ENCODE measurements around the gene PTDSS2. TPM values are rescaled to one million over a fixed set of nuclear protein-coding genes. Genes with fewer than 3 reads are reported as not detected.

Gene PTDSS2
- total and polyA plus RNA-seq, 9 of the 15 experiments (the other 6 are each of a cell fraction or from before 2014, with no cell fraction given) = 0.45 to 53.9 (median 17.2) TPM

GRCh38 chr11:496834-497564 is 46.9 kb downstream of the PTDSS2 start (continued):
- TF ChIP-seq SREBF2 (CRISPR knock-in tag; IDR thresholded peaks at IDR 0.05) (no peak), ZNF780A (CRISPR knock-in tag; IDR thresholded peaks at IDR 0.05) (no peak), ID3 (CRISPR knock-in tag; IDR thresholded peaks at IDR 0.05) (no peak), ID3 (tag; IDR thresholded peaks at IDR 0.05) (no peak), ZNF184 (CRISPR knock-in tag; IDR thresholded peaks at IDR 0.05) (no peak), ARID2 (IDR thresholded peaks at IDR 0.05) (no peak), MLLT1 (IDR thresholded peaks at IDR 0.05) (no peak), GATAD2B (IDR thresholded peaks at IDR 0.05; ENCODE audit: borderline replicate concordance) (no peak), CSDE1 (IDR thresholded peaks at IDR 0.05) (no peak), POLR2A (conservative IDR thresholded peaks at IDR 0.05) (no peak), C11orf30 (IDR thresholded peaks at IDR 0.05; ENCODE audit: low read depth) (no peak), ZNF3 (CRISPR knock-in tag; IDR thresholded peaks at IDR 0.05) (no peak), EHMT2 (IDR thresholded peaks at IDR 0.05) (no peak), POLR2H (tag; IDR thresholded peaks at IDR 0.05; ENCODE audit: low read depth) (no peak), E2F4 (CRISPR knock-in tag; IDR thresholded peaks at IDR 0.05; ENCODE audit: low read depth) (peak; percentile 67; the same call in 1 of the 2 replicates), BHLHE40 (IDR thresholded peaks at IDR 0.05; ENCODE audit: low read length) (no peak)
- TF ChIP-seq, protein P1, sequence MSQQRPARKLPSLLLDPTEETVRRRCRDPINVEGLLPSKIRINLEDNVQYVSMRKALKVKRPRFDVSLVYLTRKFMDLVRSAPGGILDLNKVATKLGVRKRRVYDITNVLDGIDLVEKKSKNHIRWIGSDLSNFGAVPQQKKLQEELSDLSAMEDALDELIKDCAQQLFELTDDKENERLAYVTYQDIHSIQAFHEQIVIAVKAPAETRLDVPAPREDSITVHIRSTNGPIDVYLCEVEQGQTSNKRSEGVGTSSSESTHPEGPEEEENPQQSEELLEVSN (IDR thresholded peaks at IDR 0.05; ENCODE audit: borderline replicate concordance in 1 of 2, extremely low read depth in 1 of 2, insufficient read depth in 1 of 2, insufficient read length in 1 of 2, low read depth in 1 of 2, low read length in 1 of 2, poor library complexity in 1 of 2, severe bottlenecking in 1 of 2) = peak; percentile 46 to 78
- TF ChIP-seq, protein P2, sequence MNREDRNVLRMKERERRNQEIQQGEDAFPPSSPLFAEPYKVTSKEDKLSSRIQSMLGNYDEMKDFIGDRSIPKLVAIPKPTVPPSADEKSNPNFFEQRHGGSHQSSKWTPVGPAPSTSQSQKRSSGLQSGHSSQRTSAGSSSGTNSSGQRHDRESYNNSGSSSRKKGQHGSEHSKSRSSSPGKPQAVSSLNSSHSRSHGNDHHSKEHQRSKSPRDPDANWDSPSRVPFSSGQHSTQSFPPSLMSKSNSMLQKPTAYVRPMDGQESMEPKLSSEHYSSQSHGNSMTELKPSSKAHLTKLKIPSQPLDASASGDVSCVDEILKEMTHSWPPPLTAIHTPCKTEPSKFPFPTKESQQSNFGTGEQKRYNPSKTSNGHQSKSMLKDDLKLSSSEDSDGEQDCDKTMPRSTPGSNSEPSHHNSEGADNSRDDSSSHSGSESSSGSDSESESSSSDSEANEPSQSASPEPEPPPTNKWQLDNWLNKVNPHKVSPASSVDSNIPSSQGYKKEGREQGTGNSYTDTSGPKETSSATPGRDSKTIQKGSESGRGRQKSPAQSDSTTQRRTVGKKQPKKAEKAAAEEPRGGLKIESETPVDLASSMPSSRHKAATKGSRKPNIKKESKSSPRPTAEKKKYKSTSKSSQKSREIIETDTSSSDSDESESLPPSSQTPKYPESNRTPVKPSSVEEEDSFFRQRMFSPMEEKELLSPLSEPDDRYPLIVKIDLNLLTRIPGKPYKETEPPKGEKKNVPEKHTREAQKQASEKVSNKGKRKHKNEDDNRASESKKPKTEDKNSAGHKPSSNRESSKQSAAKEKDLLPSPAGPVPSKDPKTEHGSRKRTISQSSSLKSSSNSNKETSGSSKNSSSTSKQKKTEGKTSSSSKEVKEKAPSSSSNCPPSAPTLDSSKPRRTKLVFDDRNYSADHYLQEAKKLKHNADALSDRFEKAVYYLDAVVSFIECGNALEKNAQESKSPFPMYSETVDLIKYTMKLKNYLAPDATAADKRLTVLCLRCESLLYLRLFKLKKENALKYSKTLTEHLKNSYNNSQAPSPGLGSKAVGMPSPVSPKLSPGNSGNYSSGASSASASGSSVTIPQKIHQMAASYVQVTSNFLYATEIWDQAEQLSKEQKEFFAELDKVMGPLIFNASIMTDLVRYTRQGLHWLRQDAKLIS (CRISPR knock-in tag; IDR thresholded peaks at IDR 0.05) = no peak
- TF ChIP-seq, protein P3, sequence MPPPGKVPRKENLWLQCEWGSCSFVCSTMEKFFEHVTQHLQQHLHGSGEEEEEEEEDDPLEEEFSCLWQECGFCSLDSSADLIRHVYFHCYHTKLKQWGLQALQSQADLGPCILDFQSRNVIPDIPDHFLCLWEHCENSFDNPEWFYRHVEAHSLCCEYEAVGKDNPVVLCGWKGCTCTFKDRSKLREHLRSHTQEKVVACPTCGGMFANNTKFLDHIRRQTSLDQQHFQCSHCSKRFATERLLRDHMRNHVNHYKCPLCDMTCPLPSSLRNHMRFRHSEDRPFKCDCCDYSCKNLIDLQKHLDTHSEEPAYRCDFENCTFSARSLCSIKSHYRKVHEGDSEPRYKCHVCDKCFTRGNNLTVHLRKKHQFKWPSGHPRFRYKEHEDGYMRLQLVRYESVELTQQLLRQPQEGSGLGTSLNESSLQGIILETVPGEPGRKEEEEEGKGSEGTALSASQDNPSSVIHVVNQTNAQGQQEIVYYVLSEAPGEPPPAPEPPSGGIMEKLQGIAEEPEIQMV (tag; conservative IDR thresholded peaks at IDR 0.05; ENCODE audit: low read depth) = no peak
